Fibroblast of lung (primary cell): ENCODE results near the gene FSD1L.

Source experiments
- CTCF ChIP-seq, 2 donors: IDR thresholded peaks in 1 of 2; conservative IDR thresholded peaks in 1 of 2; 1 replicate in 1 of 2; 2 replicates in 1 of 2; pipeline ENCODE4 v1.5.1; 2011 to 2012; ENCODE audit warnings: low read length in 2 of 2, control low read depth in 1 of 2, inconsistent platforms in 1 of 2, low read depth in 1 of 2, mild to moderate bottlenecking in 1 of 2
- EZH2 ChIP-seq: IDR thresholded peaks from 2 replicates; pipeline ENCODE4 v1.5.1; 2012; ENCODE audit warnings: low read length, control low read depth, mild to moderate bottlenecking; ENCODE audit errors: missing control alignments

DNA sequence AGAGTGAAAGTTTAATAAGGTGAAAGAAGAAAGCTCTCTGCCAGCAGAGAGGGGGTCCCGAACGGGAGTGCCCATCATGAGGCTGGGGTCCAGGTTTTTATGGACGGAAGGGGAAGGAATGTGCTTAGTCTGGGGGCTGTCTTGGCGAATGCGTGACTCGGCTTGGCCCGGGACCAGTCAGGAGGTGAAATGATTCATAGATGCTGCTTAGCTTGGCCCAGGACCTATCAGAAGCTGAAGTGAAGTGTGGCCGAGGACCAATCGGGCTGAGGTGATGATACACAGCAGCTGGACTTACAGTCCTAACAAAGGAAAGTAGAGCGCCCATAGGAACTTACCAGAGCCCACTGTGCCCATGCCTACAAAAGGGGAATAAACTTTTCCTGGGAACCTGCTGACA, 106.2 kb downstream of the FSD1L start:
- TF ChIP-seq CTCF (conservative IDR thresholded peaks at IDR 0.05 in 1 of 2, IDR thresholded peaks at IDR 0.05 in 1 of 2; ENCODE audit: low read depth in 1 of 2, low read length in 2 of 2) (no peak), EZH2 (no peak)
